Amniotic stem cell (primary cell): Measurements from ENCODE around the gene HDGFL2.

Source experiments
- DNase-seq: peaks from one replicate; lab custom pipeline; 2025; lab: John Stamatoyannopoulos, UW

The HDGFL2 gene

GRCh38 chr19:4471403-4472173 is 509 bp upstream of the HDGFL2 start:
- DNase-seq, result peak; percentile 100

DNA sequence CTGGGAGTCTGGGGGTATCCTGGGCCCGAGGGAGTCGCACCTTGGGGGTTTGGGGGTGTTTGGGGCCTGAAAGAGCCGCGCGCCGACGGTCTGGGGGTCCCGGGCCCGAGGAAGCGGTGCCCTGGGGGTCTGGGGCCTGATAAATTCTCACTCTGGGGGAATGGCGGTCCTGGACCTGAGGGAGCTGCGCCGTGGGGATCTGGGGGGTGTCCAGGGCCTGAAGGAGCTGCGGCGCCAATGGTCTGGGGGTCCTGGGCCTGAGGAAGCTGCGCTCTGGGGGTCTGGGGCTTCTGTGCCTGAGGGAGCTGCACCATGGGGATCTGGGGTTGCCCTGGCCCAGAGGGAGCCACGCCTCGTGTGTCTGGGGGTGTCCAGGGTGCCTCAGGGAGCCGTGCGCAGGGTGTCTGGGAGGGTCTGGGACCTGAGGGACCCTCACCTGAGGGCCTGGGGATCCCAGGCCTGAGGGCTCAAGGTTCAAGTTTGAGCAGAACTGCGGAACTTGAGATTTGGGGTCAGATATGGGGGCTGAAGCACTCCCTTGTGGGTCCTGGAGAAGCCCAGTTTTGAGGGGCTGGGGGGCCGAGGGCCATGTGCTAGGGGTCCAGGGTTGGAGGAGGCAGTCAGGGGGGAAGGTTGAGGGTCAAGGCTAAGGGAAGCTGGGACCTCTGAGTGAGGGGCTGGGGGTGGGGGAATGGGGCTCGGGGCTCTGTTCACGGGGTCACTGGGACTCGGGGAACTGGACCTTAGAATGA is 1.1 kb downstream of the HDGFL2 start:
- DNase-seq, result no peak

DNA sequence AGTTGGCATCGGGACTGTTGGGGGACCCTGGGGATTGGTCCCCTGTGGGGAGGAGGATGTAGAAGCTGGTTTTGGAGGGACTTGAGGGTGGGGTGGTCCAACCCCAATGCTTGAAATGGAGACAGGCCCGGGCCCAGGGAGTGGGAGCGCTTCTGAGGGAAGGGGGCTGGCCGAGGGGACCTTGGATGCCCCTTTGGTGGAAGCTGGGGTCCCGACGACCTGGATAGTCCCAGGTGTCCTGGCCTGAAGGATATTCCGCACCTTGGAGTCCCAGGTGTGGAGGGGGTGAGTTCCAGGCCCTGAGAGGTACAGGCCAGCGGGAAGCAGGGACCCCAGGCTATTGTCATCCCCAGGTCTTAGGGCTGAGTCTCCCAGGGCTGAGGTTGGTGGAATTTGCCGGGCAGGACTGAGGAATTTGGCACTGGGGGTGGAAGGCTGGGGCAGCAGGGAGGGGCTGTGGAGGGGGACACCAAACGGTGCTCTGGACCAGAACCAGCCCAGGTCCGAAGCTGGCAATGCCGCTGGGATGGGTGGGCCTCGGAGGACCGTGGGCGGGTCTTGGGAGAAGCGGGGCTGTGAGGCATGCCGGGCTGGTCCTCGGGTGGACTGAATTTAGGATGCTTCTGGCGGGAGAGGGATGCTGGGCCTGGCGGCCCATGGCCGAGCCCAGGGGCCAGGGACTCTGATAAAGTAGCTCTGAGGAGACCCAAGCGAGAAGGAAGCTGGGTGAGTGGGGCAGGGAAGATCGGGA is 1.8 kb downstream of the HDGFL2 start:
- DNase-seq, result no peak

GRCh38 chr19:4474514-4475022 is 2.5 kb downstream of the HDGFL2 start:
- peak; percentile 54 for DNase-seq

GRCh38 chr19:4477034-4477801 is 5.1 kb downstream of the HDGFL2 start:
- no peak for DNase-seq

DNA sequence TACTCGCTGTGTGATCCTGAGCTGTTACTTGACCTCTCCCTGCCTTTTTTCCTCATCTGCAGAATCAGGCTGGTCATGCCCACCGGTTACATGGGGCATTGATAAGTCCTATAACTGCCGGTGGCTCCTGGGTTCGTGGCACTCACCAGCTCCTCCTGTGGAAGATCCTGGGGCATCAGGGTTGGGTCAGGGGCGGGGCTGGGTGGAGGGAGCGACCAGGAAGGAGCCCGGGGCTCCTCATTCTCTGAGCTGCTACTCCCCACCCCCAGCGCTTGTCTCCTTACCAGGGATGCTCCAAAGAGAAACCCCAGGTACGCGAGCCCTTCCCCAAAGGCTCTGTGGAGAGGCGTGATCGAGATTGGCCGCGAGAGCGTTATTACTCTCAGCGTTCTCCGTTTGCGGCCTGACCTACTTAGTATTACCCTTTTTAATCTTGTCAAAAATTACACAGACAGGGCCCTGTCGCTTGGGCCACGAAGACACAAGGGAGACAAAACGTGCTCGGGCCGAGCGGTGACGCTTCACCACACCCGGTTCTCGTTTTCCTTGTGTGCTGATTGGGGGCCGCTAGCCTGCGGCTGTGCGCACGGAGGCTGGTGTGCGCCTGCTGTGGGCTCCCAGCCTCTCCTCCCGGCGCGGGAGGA is 10.7 kb downstream of the HDGFL2 start:
- no peak for DNase-seq

GRCh38 chr19:4483385-4483784 is 11.3 kb downstream of the HDGFL2 start:
- DNase-seq, result no peak

- no peak for DNase-seq
Observed at GRCh38 chr19:4487572-4487971, 15.5 kb downstream of the HDGFL2 start.

DNA sequence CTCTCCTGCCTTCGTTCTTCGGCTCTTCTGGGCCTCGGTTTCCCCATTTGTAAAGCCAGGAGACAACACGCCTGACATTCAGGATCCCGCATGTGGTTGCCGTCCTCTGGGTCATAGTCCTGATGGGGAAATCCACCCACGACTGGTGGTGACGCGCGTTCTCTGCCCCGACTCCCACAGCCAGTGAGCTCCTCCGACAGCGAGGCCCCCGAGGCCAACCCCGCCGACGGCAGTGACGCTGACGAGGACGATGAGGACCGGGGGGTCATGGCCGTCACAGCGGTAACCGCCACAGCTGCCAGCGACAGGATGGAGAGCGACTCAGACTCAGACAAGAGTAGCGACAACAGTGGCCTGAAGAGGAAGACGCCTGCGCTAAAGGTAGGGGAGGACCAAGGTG is 16.4 kb downstream of the HDGFL2 start:
- no peak for DNase-seq

GRCh38 chr19:4491446-4491845 is 19.3 kb downstream of the HDGFL2 start:
- DNase-seq, result no peak

- DNase-seq, result no peak
Observed at GRCh38 chr19:4492337-4493103, 20.4 kb downstream of the HDGFL2 start.

DNA sequence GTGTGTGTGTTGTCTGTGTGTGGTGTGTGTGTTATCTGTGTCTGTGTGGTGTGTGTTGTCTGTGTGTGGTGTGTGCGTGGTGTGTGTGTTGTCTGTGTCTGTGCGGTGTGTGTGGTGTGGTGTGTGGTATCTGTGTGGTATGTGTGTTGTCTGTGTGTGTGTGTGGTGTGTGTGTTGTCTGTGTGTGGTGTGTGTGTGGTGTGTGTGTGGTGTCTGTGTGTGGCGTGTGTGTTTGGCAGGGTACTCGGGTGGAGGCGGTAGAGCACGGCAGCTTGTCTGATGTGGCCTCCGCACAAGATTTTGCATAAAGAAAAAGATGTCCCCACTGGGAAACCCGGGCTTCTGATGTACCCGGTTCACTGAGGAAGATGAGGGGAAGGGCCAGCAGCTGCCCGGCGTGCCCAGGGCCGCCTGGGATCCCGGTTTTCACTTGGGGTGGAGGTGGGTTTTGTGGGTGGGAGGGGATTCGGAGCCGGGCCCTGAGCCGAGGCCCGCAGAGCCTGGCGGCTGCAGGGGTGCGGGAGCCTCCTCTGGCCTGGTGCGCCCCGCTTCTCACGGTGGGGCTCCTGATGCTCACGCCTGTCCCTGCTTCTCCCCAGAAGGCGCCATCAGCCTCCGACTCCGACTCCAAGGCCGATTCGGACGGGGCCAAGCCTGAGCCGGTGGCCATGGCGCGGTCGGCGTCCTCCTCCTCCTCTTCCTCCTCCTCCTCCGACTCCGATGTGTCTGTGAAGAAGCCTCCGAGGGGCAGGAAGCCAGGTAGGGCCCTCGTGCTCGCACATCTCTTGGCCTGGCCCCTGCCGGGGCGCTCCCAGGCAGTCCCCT is 21.2 kb downstream of the HDGFL2 start:
- no peak for DNase-seq

DNA sequence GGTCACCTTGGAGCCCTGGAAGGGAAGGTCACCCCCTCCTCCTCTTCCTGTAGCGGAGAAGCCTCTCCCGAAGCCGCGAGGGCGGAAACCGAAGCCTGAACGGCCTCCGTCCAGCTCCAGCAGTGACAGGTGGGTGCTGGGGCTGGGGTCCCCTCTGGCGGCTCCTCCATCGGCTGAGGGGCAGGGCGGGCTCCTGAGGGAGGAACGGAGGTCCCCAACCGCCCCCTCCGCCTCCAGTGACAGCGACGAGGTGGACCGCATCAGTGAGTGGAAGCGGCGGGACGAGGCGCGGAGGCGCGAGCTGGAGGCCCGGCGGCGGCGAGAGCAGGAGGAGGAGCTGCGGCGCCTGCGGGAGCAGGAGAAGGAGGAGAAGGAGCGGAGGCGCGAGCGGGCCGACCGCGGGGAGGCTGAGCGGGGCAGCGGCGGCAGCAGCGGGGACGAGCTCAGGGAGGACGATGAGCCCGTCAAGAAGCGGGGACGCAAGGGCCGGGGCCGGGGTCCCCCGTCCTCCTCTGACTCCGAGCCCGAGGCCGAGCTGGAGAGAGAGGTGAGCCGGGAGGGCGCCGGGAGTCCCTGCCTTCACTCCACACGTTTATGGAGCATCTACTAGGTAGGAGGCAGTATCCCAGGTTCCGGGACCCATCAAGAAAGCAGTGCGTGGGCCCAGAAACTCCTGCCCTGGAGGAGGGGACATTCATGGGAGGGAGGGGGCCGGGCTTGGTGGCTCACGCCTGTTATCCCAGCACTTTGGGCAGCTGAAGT is 22.0 kb downstream of the HDGFL2 start:
- DNase-seq, result no peak

- no peak for DNase-seq
Observed at GRCh38 chr19:4494691-4495064, 22.6 kb downstream of the HDGFL2 start.

- no peak for DNase-seq
Observed at GRCh38 chr19:4495471-4495870, 23.4 kb downstream of the HDGFL2 start.

GRCh38 chr19:4496304-4496703 is 24.2 kb downstream of the HDGFL2 start:
- DNase-seq, result no peak

- no peak for DNase-seq
Observed at GRCh38 chr19:4497770-4498389, 25.8 kb downstream of the HDGFL2 start.

GRCh38 chr19:4498694-4499093 is 26.6 kb downstream of the HDGFL2 start:
- DNase-seq, result no peak
